PC-9 (cell line): ENCODE data around the gene FGF3. TPM values are rescaled to one million over a fixed set of nuclear protein-coding genes. Genes with fewer than 3 reads are reported as not detected.

Source experiments
- BruUV-seq: library from RNA; stranded (reverse); fragments of 400-500 nt; replicated peaks from 2 replicates; lab custom pipeline; 2021; lab: Mats Ljungman, UMichigan
- CTCF ChIA-PET: fragments of 300-600 bp; sonication (Branson Sonifier 250); formaldehyde crosslinking; loops from one replicate; lab custom pipeline; 2022; ENCODE audit warnings: antibody characterized with exemption; lab: Charles Lee
- POLR2A ChIA-PET: fragments of 300-600 bp; sonication (Branson Sonifier 250); formaldehyde crosslinking; loops from one replicate; lab custom pipeline; 2022; ENCODE audit warnings: antibody characterized with exemption; ENCODE audit not compliant: unreplicated experiment; lab: Charles Lee
- DNase-seq, 2 experiments: peaks; one replicate each; pipeline versions ENCODE4 v3.0.0 to v3.0.0-alpha.2; 2015 to 2022; ENCODE audit warnings: mixed read lengths in 1 of 2
- H2AFZ ChIP-seq: fragments of 200-600 bp; sonication (generic); 2 replicates; pipeline ENCODE4 v1.8.1; 2017; ENCODE audit warnings: antibody characterized with exemption
- H3F3A ChIP-seq: fragments of 200-600 bp; sonication (generic); 2 replicates; pipeline ENCODE4 v1.8.1; 2017; ENCODE audit warnings: antibody characterized with exemption, mild to moderate bottlenecking, low read depth; ENCODE audit not compliant: insufficient read depth
- H3K27ac ChIP-seq: fragments of 200-600 bp; sonication (generic); 2 replicates; pipeline ENCODE4 v1.6.1; 2016; ENCODE audit warnings: mixed run types
- H3K27me3 ChIP-seq: fragments of 200-600 bp; sonication (generic); 2 replicates; pipeline ENCODE4 v1.6.1; 2016; ENCODE audit warnings: low read depth, mixed run types; ENCODE audit not compliant: insufficient read depth
- H3K36me3 ChIP-seq: fragments of 200-600 bp; sonication (generic); 2 replicates; pipeline ENCODE4 v1.6.1; 2016; ENCODE audit warnings: low read depth, mixed run types
- H3K4me1 ChIP-seq: fragments of 200-600 bp; sonication (generic); replicated peaks from 2 replicates; pipeline ENCODE4 v1.6.1; 2016; ENCODE audit warnings: mixed run types; ENCODE audit not compliant: insufficient read depth
- H3K4me2 ChIP-seq: fragments of 200-600 bp; sonication (generic); 2 replicates; pipeline ENCODE4 v1.6.1; 2017; ENCODE audit warnings: mixed run types
- H3K4me3 ChIP-seq: fragments of 200-600 bp; sonication (generic); 2 replicates; pipeline ENCODE4 v1.6.1; 2016; ENCODE audit warnings: mixed run types
- H3K79me2 ChIP-seq: fragments of 200-600 bp; sonication (generic); 2 replicates; pipeline ENCODE4 v1.6.1; 2017; ENCODE audit warnings: low read depth, mixed run types
- H3K9me2 ChIP-seq: fragments of 200-600 bp; sonication (generic); 2 replicates; pipeline ENCODE4 v1.8.1; 2017; ENCODE audit warnings: mild to moderate bottlenecking; ENCODE audit not compliant: insufficient read depth
- H3K9me3 ChIP-seq: fragments of 200-600 bp; sonication (generic); 2 replicates; pipeline ENCODE4 v1.8.1; 2016; ENCODE audit warnings: low read depth; ENCODE audit not compliant: insufficient read depth
- H4K20me1 ChIP-seq: fragments of 200-600 bp; sonication (generic); 2 replicates; pipeline ENCODE4 v1.8.1; 2017; ENCODE audit not compliant: insufficient read depth
- CTCF ChIP-seq: fragments of 200-600 bp; sonication (generic); conservative IDR thresholded peaks from 2 replicates; pipeline ENCODE4 v1.6.1; 2017; ENCODE audit warnings: mixed run types, antibody characterized with exemption, mild to moderate bottlenecking, moderate library complexity
- EZH2 ChIP-seq: fragments of 200-600 bp; sonication (generic); IDR thresholded peaks from 2 replicates; pipeline ENCODE4 v1.8.0; 2017; ENCODE audit warnings: antibody characterized with exemption, low read depth
- intact Hi-C: fragments of 100-400 bp; cut with micrococcal nuclease; formaldehyde crosslinking; loops from one replicate; pipeline ENCODE4 v1.10.0; 2022; ENCODE audit not compliant: unreplicated experiment
- total RNA-seq: library from RNA; stranded (reverse); gene quantifications from 2 replicates; pipeline ENCODE4 v1.2.3, GENCODE V29; 2021

Gene FGF3
- total RNA-seq, 1 experiment from 2014 or later, result not detected

DNA sequence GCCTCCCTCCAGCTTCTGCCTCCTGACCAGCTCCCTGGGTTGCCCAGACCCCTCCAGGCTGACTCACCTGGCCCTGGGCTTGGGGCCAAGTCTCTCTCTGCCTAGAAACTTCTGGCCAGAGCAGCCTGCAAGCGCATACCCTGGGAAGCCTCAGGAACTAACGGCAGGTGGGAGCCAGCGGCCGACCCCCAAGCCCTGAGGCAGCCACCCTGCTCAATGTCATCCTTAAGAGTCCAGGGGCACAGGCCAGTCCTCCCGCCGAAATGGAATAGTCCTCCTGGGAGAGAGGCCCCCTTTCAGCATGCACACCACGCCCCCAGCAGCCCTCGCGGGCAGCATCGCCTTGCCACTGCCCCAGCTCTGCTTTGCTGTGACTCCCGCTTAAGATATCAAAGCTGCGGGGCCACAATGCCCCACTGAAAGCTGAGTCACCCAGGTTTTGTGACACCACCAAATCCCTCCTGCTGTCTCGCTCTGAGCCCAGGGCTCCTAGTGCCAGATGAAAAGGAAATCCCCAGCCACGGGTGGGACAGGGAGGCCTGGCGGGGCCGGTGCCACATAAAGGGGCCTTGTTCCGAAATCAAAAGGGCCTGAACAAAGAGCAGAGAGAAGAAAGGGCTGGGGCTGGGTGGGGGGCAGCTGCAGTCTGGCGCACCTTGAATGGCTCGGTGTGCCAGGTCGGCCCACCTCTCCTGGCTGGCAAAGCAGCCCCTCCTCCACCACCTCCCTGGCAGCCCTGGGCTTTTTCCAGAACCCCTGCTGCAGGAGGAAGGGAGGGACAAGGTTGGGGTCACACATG, 21.4 kb upstream of the FGF3 start:
- Histone ChIP-seq H3K27ac (no peak overlapping the region), H3K9me3 (no peaks in the 10 kb centered on the region), H3K4me2 (peak overlapping the region; percentile 23), H3K9me2 (no peaks in the 10 kb centered on the region), H3K36me3 (no peaks in the 10 kb centered on the region), H2AFZ (no peak overlapping the region), H4K20me1 (no peaks in the 10 kb centered on the region), H3F3A (peaks cover 22% of the 10 kb centered on the region; the same call in 1 of the 2 replicates), H3K27me3 (no peaks in the 10 kb centered on the region), H3K4me1 (peaks cover 10% of the 10 kb centered on the region), H3K4me3 (no peak overlapping the region), H3K79me2 (no peaks in the 10 kb centered on the region)
- no TSS peak for BruUV-seq
- POLR2A ChIA-PET, result interaction anchor here (0.6 kb wide), 1 partner anchor 15 kb away, joined by 19 read pairs; no protein-coding TSS in a partner anchor
- TF ChIP-seq CTCF, result no peak
- TF ChIP-seq EZH2, result no peak
- CTCF ChIA-PET, result interaction anchor here (0.5 kb wide), 1 partner anchor 116 kb away, joined by 9 read pairs; no protein-coding TSS in a partner anchor
- intact Hi-C loops, result loop anchor here (2.0 kb wide), 1 partner anchor 16 kb away; no protein-coding TSS in a partner anchor
- DNase-seq, result peak; percentile 69 to 87

- H3K4me2 ChIP-seq, result no peak overlapping the region
- peaks cover 10% of the 10 kb centered on the region for H3K4me1 ChIP-seq
- H3K4me3 ChIP-seq, result no peak overlapping the region
- intact Hi-C loops, result no loop called here
- no peaks in the 10 kb centered on the region for H3K9me3 ChIP-seq
- no peak overlapping the region for H2AFZ ChIP-seq
- H3K27me3 ChIP-seq, result no peaks in the 10 kb centered on the region
- H3K36me3 ChIP-seq, result no peaks in the 10 kb centered on the region
- ChIA-PET POLR2A (interaction anchor here (0.6 kb wide), 1 partner anchor 14 kb away, joined by 19 read pairs; no protein-coding TSS in a partner anchor), CTCF (interaction anchor here (0.5 kb wide), 1 partner anchor 115 kb away, joined by 9 read pairs; no protein-coding TSS in a partner anchor)
- peaks cover 22% of the 10 kb centered on the region; the same call in 1 of the 2 replicates for H3F3A ChIP-seq
- no peaks in the 10 kb centered on the region for H3K9me2 ChIP-seq
- no peaks in the 10 kb centered on the region for H3K79me2 ChIP-seq
- BruUV-seq, result no TSS peak
- TF ChIP-seq CTCF (no peak), EZH2 (no peak)
- no peaks in the 10 kb centered on the region for H4K20me1 ChIP-seq
- no peak for DNase-seq
- H3K27ac ChIP-seq, result no peak overlapping the region
Measured at GRCh38 chr11:69839516-69839915, 20.3 kb upstream of the FGF3 start.

DNA sequence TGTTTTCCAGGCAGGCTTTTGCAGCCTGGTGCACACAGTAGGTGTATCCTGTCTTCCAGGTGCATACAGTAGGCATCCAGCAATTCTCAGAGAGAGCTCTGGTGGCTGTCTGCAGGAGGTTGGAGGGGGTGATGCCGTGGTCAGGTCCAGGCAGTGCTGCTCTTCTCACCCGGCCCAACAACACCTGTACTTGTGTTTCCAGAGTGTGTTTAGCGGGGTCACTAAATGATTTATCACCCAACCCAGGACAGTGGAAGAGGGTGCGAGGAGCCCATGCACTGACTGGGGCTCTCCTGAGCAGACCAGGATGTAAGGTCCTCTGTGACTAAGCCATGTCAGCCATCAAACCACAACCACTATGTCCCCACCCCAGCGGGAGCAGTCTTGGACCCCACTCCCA, 18.6 kb upstream of the FGF3 start:
- H3K9me2 ChIP-seq, result no peaks in the 10 kb centered on the region
- H3F3A ChIP-seq, result peaks cover 28% of the 10 kb centered on the region; the same call in 1 of the 2 replicates
- H2AFZ ChIP-seq, result no peak overlapping the region
- BruUV-seq, result no TSS peak
- no peaks in the 10 kb centered on the region for H4K20me1 ChIP-seq
- no peaks in the 10 kb centered on the region for H3K9me3 ChIP-seq
- H3K4me1 ChIP-seq, result peaks cover 10% of the 10 kb centered on the region
- TF ChIP-seq CTCF (no peak), EZH2 (no peak)
- DNase-seq, result no peak
- H3K4me2 ChIP-seq, result no peak overlapping the region
- no peaks in the 10 kb centered on the region for H3K36me3 ChIP-seq
- H3K4me3 ChIP-seq, result no peak overlapping the region
- no peaks in the 10 kb centered on the region for H3K79me2 ChIP-seq
- no peaks in the 10 kb centered on the region for H3K27me3 ChIP-seq
- CTCF ChIA-PET, result no interaction called here
- H3K27ac ChIP-seq, result no peak overlapping the region
- POLR2A ChIA-PET, result no interaction called here
- intact Hi-C loops, result no loop called here
